H9 (cell line): ENCODE measurements around the gene PSTPIP1. TPM values are rescaled to one million over a fixed set of nuclear protein-coding genes. Genes with fewer than 3 reads are reported as not detected.

Experiments used
- DNase-seq: peaks from one replicate; pipeline ENCODE4 v3.0.0-alpha.2; 2017
- H2AFZ ChIP-seq: one replicate; pipeline ENCODE4 v1.6.1; 2013; ENCODE audit warnings: mild to moderate bottlenecking, low read length, control low read depth, moderate library complexity
- H2AK5ac ChIP-seq: 2 replicates; pipeline ENCODE4 v1.6.1; 2013; ENCODE audit warnings: low read length, control low read depth, mixed read lengths; ENCODE audit not compliant: insufficient read length
- H2BK120ac ChIP-seq: one replicate; pipeline ENCODE4 v1.6.1; 2013; ENCODE audit warnings: low read depth, mild to moderate bottlenecking, low read length, control low read depth, inconsistent platforms; ENCODE audit not compliant: poor library complexity, severe bottlenecking
- H2BK12ac ChIP-seq: 2 replicates; pipeline ENCODE4 v1.6.1; 2013; ENCODE audit warnings: low read length, control low read depth, mixed read lengths, low read depth; ENCODE audit not compliant: insufficient read length
- H2BK15ac ChIP-seq: 2 replicates; pipeline ENCODE4 v1.6.1; 2013; ENCODE audit warnings: low read depth, low read length, control low read depth
- H2BK20ac ChIP-seq: one replicate; pipeline ENCODE4 v1.6.1; 2013; ENCODE audit warnings: low read depth, mild to moderate bottlenecking, low read length, control low read depth, inconsistent platforms; ENCODE audit not compliant: poor library complexity, severe bottlenecking
- H2BK5ac ChIP-seq: 2 replicates; pipeline ENCODE4 v1.6.1; 2013; ENCODE audit warnings: low read length, control low read depth, mixed read lengths; ENCODE audit not compliant: insufficient read length
- H3K14ac ChIP-seq: 2 replicates; pipeline ENCODE4 v1.6.1; 2013; ENCODE audit warnings: low read length, control low read depth; ENCODE audit not compliant: insufficient read depth
- H3K18ac ChIP-seq: 2 replicates; pipeline ENCODE4 v1.6.1; 2013; ENCODE audit warnings: low read depth, mild to moderate bottlenecking, mixed read lengths, low read length, control low read depth; ENCODE audit not compliant: insufficient read length
- H3K23ac ChIP-seq: 2 replicates; pipeline ENCODE4 v1.6.1; 2013; ENCODE audit warnings: low read length, control low read depth, mixed read lengths, low read depth; ENCODE audit not compliant: insufficient read length
- H3K23me2 ChIP-seq: 2 replicates; pipeline ENCODE4 v1.6.1; 2013; ENCODE audit warnings: low read depth, mild to moderate bottlenecking, mixed read lengths, low read length, control low read depth; ENCODE audit not compliant: insufficient read length, poor library complexity, severe bottlenecking
- H3K27ac ChIP-seq: 2 replicates; pipeline ENCODE4 v1.5.1; 2013; ENCODE audit warnings: low read length, control low read depth, mixed read lengths, low read depth; ENCODE audit not compliant: insufficient read length
- H3K27me3 ChIP-seq: 2 replicates; pipeline ENCODE4 v1.6.1; 2013; ENCODE audit warnings: low read length, control low read depth, inconsistent platforms; ENCODE audit not compliant: insufficient read depth
- H3K4ac ChIP-seq: 2 replicates; pipeline ENCODE4 v1.6.1; 2013; ENCODE audit warnings: low read depth, mild to moderate bottlenecking, control low read depth, inconsistent platforms, low read length, moderate library complexity
- H3K4me1 ChIP-seq: 2 replicates; pipeline ENCODE4 v1.6.1; 2013; ENCODE audit warnings: low read length, control low read depth, inconsistent platforms; ENCODE audit not compliant: insufficient read depth
- H3K4me2 ChIP-seq: 2 replicates; pipeline ENCODE4 v1.6.1; 2013; ENCODE audit warnings: low read length, control low read depth, mixed read lengths; ENCODE audit not compliant: insufficient read length, insufficient read depth
- H3K56ac ChIP-seq: 2 replicates; pipeline ENCODE4 v1.6.1; 2013; ENCODE audit warnings: low read depth, mild to moderate bottlenecking, mixed read lengths, low read length, control low read depth; ENCODE audit not compliant: insufficient read length
- H3K79me1 ChIP-seq: 2 replicates; pipeline ENCODE4 v1.6.1; 2013; ENCODE audit warnings: low read depth, mild to moderate bottlenecking, moderate library complexity, low read length, control low read depth, inconsistent platforms; ENCODE audit not compliant: insufficient read depth, poor library complexity, severe bottlenecking
- H3K79me2 ChIP-seq: 2 replicates; pipeline ENCODE4 v1.6.1; 2013; ENCODE audit warnings: low read length, control low read depth, inconsistent platforms; ENCODE audit not compliant: insufficient read depth
- H3K9ac ChIP-seq: 2 replicates; pipeline ENCODE4 v1.6.1; 2013; ENCODE audit warnings: low read length, control low read depth, mixed read lengths; ENCODE audit not compliant: insufficient read length; ENCODE audit errors: extremely low read depth
- H3K9me3 ChIP-seq: one replicate; pipeline ENCODE4 v1.6.1; 2013; ENCODE audit warnings: low read depth, low read length, inconsistent platforms; ENCODE audit not compliant: control insufficient read depth
- H3T11ph ChIP-seq: one replicate; pipeline ENCODE4 v1.6.1; 2013; ENCODE audit warnings: mild to moderate bottlenecking, low read length, control low read depth, inconsistent platforms
- H4K20me1 ChIP-seq: one replicate; pipeline ENCODE4 v1.6.1; 2013; ENCODE audit not compliant: control insufficient read depth, insufficient read length, insufficient read depth
- H4K5ac ChIP-seq: 2 replicates; pipeline ENCODE4 v1.6.1; 2013; ENCODE audit warnings: low read depth, mild to moderate bottlenecking, mixed read lengths, low read length, control low read depth; ENCODE audit not compliant: insufficient read length
- H4K8ac ChIP-seq: replicated peaks from 2 replicates; pipeline ENCODE4 v1.6.1; 2013; ENCODE audit warnings: low read length, control low read depth, mixed read lengths, low read depth; ENCODE audit not compliant: insufficient read length
- H4K91ac ChIP-seq: 2 replicates; pipeline ENCODE4 v1.6.1; 2013; ENCODE audit warnings: low read depth, mild to moderate bottlenecking, moderate library complexity, mixed read lengths, low read length, control low read depth; ENCODE audit not compliant: insufficient read length
- H3K27ac Mint-ChIP-seq, 3 experiments: 2 replicates in 2 of 3; 3 replicates in 1 of 3; pipeline ENCODE4 v1.8.0; 2020 to 2021; ENCODE audit warnings: mixed read lengths in 3 of 3, mild to moderate bottlenecking in 1 of 3, moderate library complexity in 1 of 3
- H3K27me3 Mint-ChIP-seq: 2 replicates; pipeline ENCODE4 v1.8.0; 2021; ENCODE audit warnings: low read depth, mild to moderate bottlenecking, moderate library complexity, mixed read lengths
- H3K36me3 Mint-ChIP-seq, 3 experiments: 2 replicates in 2 of 3; 3 replicates in 1 of 3; pipeline ENCODE4 v1.8.0; 2020 to 2021; ENCODE audit warnings: low read depth in 3 of 3, mixed read lengths in 3 of 3; ENCODE audit not compliant: insufficient read depth in 1 of 3
- H3K4me1 Mint-ChIP-seq, 2 experiments: 2 replicates each; pipeline ENCODE4 v1.8.0; 2020; ENCODE audit warnings: mixed read lengths in 2 of 2
- H3K4me3 Mint-ChIP-seq, 2 experiments: 2 replicates in 1 of 2; 3 replicates in 1 of 2; pipeline ENCODE4 v1.8.0; 2020 to 2021; ENCODE audit warnings: mild to moderate bottlenecking in 2 of 2, mixed read lengths in 2 of 2, moderate library complexity in 1 of 2
- H3K9me3 Mint-ChIP-seq, 2 experiments: 2 replicates in 1 of 2; 3 replicates in 1 of 2; pipeline ENCODE4 v1.8.0; 2020; ENCODE audit warnings: mild to moderate bottlenecking in 2 of 2, mixed read lengths in 2 of 2, moderate library complexity in 1 of 2
- CTCF ChIP-seq: fragments of 200-600 bp; sonication (generic); conservative IDR thresholded peaks from 3 replicates; pipeline ENCODE4 v1.8.0; 2021; ENCODE audit warnings: antibody characterized with exemption, mild to moderate bottlenecking
- WGBS: extraction: QIAGEN DNeasy Blood & Tissue Kit; methylation state at CpG from one replicate; pipeline ENCODE4 v1.1.7; 2013; ENCODE audit warnings: missing lambda C conversion rate, low lambda C conversion rate, mixed read lengths; ENCODE audit not compliant: insufficient read length; ENCODE audit errors: extremely low coverage; 5-methylcytosine and 5-hydroxymethylcytosine counted together
- total RNA-seq: library from RNA; stranded (reverse); gene quantifications from 2 replicates; pipeline ENCODE4 v1.2.1, GENCODE V29; 2021

Gene PSTPIP1
- total RNA-seq, 1 experiment from 2014 or later: 1.8 TPM

- Histone ChIP-seq H3K23ac (no peak overlapping the region), H3K79me2 (no peaks in the 10 kb centered on the region), H3K9ac (no peak overlapping the region), H3K23me2 (no peaks in the 10 kb centered on the region), H3K4me2 (no peak overlapping the region), H2BK120ac (no peak overlapping the region), H2AFZ (no peak overlapping the region), H4K20me1 (no peaks in the 10 kb centered on the region), H2BK12ac (no peak overlapping the region), H2AK5ac (no peak overlapping the region), H3K56ac (no peak overlapping the region), H2BK15ac (no peak overlapping the region), H3K4me1 (no peaks in the 10 kb centered on the region), H3K18ac (no peak overlapping the region), H2BK5ac (no peak overlapping the region), H3K27me3 (no peaks in the 10 kb centered on the region), H4K8ac (no peak overlapping the region), H3K4ac (no peak overlapping the region), H2BK20ac (no peak overlapping the region), H3K79me1 (no peaks in the 10 kb centered on the region), H3K9me3 (no peaks in the 10 kb centered on the region), H4K91ac (no peak overlapping the region), H4K5ac (no peak overlapping the region), H3T11ph (no peak overlapping the region), H3K14ac (no peak overlapping the region), H3K27ac (no peak overlapping the region)
- H3K9me3 Mint-ChIP-seq: no peaks in the 10 kb centered on the region
- H3K27ac Mint-ChIP-seq: no peak overlapping the region; a peak in 1 of 7 replicates
- DNase-seq: no peak
- H3K4me1 Mint-ChIP-seq: 0 out of 4 replicates have a peak, but pooled peaks cover 0 to 4% of the 10 kb centered on the region in 2 experiments
- H3K27me3 Mint-ChIP-seq: no peaks in the 10 kb centered on the region; the same call in 1 of the 2 replicates
- H3K4me3 Mint-ChIP-seq: no peak overlapping the region; a peak in 1 of 5 replicates
- WGBS: no CpG with 5 or more reads among the region's 7 CpGs
- no peak for TF ChIP-seq CTCF
- no peaks in the 10 kb centered on the region for H3K36me3 Mint-ChIP-seq
These were observed 22.2 kb downstream of the PSTPIP1 start for GRCh38 chr15:77017091-77017660.
